ENCODE measurements around the gene ZMYM4.

- no peak for TF ChIP-seq CTCF (IDR thresholded peaks at IDR 0.05)
- no peak for TF ChIP-seq POLR2A (IDR thresholded peaks at IDR 0.05)
Measured at GRCh38 chr1:35269201-35269988, 886 bp downstream of the ZMYM4 start.

Data from adrenal gland (tissue), 5 donors.